HG03097 (cell line): ENCODE measurements around the gene TSPAN16.

ENCODE experiments used
- ATAC-seq: cut with Tn5 transposase; IDR thresholded peaks from one replicate; pipeline ENCODE4 v1.9.1; 2021; ENCODE audit not compliant: unreplicated experiment, low FRiP score

Gene TSPAN16

DNA sequence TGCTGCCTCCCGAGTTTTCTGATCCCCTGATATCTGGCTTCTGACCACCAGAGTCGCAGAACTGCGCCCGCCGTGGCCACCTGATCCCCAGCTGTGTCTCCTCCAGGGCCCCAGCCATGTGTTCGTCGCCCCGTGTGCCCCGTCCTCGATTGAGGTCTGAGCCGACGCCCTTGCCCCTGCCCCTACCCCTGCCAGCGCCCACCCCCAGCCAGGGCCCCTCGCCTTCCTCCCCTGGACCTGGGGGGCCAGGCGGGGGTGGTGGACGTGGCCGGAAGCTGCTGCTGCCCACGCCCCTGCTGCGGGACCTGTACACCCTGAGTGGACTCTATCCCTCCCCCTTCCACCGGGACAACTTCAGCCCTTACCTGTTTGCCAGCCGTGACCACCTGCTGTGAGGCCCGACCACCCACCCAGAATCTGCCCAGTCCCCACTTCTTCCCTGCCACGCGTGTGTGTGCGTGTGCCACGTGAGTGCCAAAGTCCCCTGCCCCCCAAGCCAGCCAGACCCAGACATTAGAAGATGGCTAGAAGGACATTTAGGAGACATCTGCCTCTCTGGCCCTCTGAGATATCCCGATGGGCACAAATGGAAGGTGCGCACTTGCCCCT lies 68.4 kb downstream of the TSPAN16 start:
- no peak for ATAC-seq

DNA sequence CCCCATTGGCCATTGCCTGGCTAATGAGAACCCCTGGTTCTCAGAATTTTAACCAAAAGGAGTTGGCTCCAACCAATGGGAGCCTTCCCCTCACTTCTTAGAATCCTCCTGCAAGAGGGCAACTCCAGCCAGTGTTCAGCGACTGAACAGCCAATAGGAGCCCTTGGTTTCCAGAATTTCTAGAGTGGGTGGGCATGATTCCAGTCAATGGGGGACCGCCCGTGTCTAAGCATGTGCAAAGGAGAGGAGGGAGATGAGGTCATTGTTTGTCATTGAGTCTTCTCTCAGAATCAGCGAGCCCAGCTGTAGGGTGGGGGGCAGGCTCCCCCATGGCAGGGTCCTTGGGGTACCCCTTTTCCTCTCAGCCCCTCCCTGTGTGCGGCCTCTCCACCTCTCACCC lies 69.0 kb downstream of the TSPAN16 start:
- no peak for ATAC-seq
